ENCODE data around the gene ARMC12.

- TF ChIP-seq CTCF (conservative IDR thresholded peaks at IDR 0.05 in 1 of 2, IDR thresholded peaks at IDR 0.05 in 1 of 2; ENCODE audit: extremely low read depth in 1 of 2, insufficient read depth in 1 of 2, low read depth in 1 of 2, low read length in 2 of 2) (no peak), EZH2 (IDR thresholded peaks at IDR 0.05; ENCODE audit: borderline replicate concordance, low read length) (no peak)
These were observed 23.6 kb upstream of the ARMC12 start for GRCh38 chr6:35713006-35713767.
